DMS153 treated with DMSO at 0.1 percent for 48 hours (cell line): ENCODE data around the gene SNX3.

Experiments used
- DNase-seq: peaks from one replicate; lab custom pipeline; 2025; ENCODE audit not compliant: unreplicated experiment; lab: John Stamatoyannopoulos, UW

Gene SNX3

DNA sequence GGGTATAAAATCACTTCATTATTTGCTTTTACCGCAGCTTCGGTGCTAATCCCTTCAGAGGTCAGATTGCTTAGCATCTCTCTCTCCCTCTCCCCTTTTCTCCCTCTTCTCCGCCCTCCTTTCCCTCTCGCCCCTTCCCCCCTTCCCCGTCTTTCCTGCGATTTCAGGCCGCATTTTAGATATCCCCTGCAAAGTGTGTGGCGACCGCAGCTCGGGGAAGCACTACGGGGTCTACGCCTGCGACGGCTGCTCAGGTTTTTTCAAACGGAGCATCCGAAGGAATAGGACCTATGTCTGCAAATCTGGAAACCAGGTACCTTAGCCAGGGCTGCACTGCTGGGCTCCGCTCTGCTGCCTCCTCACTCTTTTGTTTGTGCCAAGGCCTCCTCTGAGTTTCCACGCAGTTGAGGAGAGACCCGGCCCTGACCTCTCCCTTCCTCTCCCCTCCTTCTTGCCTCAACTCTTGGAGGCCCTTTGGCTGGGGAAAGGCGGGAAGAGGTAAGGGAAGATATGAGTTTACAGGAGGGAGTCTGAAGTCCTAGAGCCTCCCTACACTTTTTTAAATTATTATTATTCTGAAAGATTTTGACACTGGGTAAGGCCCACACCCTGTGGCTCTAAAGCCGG, 89.4 kb downstream of the SNX3 start:
- no peak for DNase-seq

DNA sequence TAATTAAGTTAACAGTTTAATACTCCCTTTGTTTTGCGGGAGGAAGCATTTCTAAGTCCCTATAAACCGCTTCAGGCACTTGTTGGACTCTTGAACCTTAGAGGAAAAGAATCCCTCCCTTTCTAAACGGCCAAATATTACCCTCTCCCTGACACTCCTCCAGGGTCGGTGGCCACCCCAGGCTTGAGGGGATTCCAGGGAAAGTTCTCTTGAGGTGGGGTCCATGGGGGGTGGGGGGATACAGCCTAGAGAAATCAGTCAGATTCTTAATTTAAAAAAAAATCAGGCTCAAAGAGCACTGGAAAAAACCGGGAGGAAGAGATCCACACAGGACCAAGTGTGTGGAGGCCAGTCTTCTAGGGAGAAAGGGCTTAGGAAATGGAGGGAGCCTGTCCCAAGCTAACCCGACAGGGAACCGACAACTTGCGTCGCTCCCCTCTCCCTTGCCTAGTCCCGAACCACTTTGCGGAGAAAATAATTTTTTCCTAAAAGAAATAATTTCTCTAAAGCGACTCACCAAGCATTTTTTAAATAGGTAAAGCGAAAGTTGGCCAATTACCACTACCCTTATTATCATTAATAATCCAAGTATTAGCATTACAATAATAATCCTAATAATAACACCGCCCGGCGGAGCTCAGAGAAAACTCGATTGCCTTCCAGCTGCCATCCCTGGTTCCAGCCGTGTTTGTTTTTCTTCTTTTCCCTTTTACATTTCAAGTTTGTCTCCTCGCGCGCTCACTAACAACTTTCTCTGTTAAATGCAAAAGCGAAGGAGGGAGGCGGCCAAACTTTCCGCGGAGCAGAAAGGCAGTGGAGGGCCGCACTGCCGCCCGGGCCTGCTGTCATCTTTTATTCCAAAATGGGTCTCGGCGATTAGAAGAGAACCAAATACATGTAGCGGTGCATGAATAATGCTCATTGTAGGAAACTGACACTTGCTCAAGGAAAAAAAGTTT, 90.2 kb downstream of the SNX3 start:
- no peak for DNase-seq

DNA sequence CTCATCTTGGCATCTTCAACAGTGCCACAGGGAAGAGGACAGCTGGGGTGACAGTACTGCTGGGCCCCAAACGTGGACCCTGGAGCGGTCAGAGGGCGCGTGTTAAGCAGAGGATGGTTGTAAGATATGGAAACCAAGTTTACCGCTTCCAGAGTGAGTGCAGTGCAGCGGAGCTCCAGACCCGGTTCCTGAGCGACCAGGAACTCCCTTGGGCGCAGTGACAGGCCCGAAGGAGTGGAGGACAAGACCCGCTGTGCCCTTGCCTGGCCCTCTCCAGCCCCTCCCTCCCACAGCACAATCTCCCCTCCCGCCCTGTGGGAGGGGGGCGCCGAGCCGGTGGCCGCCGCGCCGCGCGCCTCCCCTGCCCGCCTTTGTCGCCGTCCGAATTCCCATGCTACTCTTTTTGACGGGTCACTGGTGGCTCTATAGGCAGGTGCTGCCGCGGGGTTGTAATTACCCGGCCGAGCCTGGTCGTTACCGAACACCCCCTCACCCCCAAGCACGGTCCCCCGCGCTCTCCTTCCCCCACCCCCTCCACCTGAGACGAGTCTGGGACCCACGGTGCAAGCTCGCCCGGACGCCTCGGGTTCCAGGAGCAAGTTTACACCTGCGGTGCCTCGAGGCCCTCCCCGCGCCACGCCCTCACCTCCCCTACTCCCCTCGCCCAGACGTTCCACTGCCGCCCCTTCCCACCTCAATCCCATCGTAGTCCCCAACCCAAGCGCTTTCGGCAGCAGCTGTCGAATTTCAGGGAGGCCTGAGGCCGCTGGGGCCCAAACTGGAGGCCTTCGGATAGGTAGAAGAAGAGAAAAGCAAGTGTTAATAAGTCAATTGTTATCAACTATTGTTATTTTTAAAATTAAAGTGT, 91.1 kb downstream of the SNX3 start:
- no peak for DNase-seq

DNA sequence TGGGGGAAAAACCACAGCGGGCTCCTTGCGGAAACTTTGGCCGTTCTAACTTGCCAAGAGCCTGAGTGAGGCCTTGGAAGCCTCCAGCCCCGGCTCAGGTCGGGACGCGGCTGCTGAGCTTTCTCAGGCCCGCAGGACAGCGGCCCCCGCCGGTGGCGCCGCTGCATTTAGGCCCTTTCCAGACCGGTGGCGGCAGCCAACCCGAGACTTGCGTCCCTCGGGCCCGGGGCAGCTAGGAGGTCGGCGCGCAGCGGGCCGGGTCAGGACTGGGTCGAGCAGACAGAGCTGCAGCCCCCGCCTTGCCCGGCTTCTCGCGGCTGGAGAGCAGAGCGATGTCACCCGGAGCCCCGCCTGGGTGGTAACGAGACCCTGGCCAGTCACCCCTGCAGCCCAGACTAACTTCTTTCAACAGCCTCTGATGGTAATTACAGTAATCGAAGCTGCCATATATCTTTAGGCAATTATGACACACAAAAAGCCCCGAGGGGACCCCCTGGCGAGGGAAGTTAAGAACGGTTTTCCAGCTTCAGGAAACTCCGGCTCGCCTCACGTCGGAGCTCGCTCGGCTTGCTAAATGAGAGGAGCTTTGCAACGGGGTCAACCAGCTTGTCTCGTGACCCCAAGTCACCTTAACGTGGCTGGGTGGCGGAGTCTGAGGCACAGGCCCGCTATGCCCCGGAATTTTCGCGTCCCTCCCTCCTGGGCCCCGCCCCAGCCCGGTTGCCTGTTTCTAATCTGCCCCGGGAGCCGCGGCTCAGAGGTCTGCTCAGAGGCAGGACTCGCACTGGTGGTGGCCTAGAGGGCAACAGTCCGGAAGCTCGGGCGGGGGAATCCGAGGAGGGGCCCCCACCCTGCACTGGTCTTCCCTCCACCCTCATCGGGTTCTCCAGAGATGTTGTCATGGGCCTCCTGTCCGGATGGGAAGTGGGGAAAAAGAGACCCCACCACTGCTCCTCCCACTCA, 92.1 kb downstream of the SNX3 start:
- no peak for DNase-seq

DNA sequence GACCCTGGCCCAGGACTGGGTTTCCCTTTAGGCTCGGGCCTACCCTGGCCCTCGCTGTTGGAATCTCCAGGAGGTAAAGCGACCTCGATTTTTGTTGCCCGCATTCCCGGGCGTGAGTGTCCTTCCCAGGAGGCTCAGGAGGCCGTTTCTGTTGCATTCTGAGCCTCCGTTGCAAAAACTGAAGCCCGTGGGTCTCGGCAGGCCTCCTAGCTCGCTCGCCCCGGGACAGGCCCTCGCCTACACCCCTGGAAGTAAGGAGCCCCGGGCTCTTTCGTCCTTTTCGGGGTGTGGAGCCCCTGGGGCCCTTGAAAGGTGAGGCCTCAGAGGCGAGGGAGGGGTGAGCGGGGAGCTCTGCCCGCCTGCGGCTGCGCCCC, 92.8 kb downstream of the SNX3 start:
- DNase-seq = no peak

DNA sequence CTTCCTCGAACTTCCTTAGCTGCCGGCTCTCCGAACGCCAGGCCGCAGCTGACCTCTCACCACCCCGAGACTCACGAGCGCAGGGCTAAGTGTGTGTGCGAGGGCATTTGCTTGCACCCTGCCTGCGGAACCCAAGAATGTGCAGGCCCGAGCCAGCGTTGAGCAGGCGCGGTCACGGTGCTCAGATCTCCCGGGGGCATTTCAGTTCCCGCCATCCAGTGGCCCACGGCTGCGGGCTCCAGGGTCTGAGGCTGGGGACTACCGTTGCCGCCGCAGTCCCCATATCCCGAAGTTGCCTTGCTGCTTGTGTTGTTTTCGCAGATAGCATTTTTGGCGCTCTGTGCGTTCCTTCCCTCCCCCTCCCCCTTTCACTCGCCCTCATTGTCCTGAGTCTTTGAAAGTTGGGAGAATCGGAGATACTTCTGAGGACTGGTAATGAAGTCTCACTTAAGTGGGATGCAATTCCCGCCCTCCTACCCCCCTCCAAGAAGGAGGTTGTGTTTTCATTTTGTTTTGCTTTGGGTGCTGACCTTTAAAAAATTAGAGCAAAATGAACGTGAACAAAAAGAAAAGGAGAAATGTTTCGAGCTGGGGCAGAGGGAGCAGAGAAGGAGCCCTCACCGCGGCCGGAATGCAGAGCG, 93.3 kb downstream of the SNX3 start:
- DNase-seq = no peak

DNA sequence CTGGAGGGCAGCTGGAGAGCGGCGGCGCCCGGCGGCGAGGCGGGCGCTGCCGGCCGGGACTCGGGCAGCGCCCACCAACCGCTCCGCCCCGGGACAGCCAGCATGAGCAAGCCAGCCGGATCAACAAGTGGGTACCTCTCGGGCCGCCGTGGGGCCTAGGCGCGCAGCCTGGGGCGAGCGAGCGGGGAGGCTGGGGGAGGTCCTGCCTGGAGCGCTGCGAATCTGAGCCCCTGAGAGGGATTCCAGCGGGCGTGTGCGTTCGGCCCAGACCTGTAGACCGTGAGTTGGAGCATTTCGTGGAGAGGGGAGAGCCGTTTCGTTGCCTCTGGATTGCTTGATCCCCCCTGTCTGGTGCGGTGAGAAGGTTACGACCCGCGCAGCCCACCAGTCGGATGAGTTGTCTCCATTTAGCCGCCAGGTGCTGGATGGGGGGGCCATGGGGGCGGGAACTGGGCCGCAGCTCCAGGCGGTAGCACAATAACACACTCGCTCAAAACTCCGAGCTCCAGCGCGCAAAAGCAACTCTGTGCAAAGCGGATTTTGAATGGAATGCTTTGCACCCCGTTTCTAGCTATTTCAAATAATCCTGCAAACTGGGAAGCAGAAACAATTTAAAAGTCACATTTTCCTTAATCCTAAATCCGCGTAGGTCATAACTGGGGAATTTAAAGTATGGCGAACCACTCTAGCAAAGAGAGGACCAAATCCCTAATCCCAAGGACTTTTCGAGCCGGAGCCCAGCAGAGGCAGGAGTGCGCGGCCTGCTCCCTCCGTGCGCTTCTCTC, 94.0 kb downstream of the SNX3 start:
- no peak for DNase-seq

DNA sequence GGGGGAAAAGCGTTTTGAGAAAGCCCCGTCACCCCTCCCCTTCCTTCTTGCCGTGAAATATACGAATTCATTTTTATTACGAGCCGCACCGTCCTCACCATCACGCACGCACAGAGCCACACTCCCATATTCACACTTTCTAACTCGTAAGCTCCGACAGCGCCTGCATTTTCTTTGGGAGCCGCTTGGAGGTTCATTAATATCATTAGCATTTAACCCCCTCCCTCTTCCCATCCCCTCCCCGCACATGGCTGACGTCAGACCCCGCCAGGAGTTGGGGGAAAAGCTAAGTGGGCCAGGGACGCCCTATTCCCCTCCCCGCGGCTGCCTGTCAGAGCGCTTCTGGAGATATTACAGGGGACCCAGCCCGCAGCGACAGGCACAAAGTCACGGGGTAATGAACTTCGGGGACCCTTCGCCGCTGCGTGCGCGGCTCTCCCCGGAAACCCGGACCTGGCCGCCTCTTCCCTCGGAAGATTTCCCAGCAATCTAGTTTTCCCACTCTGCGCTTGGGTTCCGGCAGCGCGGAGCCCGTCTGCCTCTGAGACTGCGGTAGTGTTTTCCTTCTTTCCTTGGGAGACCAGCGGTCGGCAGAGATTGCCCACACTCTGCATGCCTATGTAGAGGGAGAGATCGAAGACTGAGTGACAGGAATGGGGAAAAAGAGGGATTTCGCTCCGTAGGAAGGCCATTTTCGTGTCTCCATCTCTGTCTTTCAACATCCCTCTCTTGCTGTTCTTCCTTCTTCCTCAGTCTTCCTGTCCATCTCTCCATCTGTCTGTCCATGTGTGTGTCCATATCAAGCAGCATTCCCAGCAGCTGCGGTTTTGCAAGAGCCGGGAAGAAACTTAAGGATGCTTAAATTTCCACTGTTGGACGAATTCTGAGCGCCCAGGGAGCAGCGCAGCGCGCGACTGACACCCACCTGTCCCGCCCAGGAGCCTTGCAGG, 94.9 kb downstream of the SNX3 start, which contains the start of gene NR2E1:
NR2E1 (plus strand) TSS at position 309 of the 950 bp plus-strand sequence. CDS start 744 bp downstream, outside the sequence.
- no peak for DNase-seq

DNA sequence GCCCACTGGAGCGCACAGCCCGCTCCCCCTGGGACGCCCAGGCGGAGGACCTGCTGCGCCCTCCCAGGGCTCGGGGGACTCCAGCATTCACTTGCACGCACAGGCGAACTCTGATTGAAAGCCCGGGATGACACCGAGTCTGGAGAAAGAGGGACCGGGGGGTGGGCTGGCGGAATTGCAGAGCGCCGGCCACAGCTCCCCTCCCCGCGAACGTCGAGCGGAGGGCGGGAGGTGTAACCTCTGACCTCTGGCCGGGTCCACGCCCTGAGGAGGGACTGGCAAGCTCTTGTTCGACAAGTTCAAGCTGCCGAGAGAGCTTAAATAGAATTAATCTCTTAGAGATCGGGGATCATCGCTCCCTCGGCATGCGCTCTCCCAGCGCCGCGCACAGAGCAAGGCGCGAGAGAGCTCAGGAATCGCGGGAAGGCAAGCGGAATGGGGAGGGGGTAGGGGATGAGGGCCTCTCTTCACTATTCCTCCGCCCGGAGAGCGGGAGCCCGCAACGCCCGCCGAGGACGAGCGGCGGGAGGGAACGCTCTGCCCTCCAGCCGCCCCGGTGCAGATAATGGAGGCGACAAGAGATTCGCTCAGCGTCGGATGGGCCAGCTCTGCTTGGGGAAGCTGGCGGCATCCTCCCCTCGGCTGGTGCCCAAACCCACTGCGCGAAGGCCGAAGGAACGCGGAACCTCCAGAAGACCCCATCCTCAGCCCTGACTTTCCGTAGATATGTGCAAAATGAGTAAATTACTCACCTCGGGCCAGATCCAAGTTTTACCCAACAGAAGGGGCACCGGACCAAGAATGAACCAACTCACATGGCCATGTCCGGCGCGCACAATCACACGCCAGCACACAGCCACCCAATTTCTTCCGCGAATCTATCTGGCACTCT, 95.8 kb downstream of the SNX3 start:
- no peak for DNase-seq

DNA sequence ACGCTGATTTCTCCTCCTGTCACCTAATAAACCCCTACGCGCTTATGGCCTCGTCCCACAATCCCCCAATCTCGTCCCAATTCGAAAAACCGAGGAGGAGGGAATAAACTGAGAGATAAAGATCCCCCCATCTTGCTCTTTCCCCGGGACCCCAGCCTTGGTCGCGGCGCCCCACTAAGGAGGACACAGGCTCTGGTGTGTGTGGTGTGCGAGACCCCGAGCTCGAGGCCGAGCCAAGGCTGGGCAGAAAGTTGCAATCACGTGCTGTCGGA, 96.4 kb downstream of the SNX3 start:
- no peak for DNase-seq

DNA sequence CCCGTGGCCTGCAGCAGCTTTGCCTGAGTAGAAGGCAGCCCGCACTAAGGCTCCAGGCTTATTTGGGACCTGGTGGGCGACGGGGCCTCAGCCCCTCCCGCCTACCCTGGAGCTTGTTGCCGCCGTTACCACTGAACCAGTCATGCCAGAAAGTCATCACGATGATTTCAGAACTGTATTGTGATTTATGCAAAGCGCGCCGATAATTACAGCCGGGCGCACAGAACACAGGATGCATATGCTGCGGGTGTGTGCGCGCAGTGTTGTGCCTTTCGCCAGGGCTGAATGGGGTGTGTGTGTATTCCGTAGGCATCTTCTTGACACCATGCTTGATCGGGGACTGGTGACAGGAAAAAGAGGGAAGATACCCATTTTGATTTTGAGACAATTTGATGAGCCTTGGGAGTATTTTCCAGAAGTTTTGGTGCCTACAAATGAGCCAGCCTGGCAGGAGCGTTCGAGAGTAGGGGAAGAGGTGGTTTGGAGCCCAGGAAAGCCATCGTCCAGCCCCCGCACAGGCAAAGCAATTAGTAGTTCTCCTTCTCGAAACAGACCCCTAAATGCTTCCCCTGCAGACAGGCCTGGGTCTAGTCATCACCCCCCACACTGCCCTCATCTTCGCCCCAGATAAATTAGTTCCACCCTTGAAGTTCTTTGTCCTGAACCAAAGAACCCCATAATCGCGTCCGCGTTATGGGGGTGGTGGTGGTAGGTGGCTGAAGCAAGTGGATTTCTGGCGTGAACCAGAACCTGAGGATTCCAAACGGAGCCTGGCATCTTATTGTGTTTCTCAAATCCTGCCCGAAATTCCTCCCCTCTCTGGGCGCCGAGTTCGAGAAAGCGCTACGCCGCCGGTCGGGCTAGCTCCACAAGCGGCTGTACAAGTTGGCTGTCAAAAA, 96.9 kb downstream of the SNX3 start:
- no peak for DNase-seq

DNA sequence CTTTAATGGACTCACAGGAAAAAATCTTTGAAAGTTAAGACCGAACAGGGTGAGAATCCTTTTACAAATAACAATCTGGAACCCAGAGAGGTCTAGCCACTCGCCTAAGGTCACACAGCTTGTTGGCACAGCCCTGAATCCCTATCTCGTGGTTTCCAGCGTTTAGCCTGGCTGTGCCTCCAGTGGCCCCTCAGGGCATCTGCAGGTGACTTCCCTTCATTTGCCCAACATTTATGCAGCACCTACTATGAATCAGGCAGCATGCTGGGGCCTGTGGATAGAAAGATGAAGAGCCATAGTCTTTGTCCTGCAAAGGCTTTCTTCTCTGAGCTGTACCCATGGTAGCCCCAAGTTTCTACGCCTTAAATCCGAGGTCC, 97.6 kb downstream of the SNX3 start:
- DNase-seq = no peak

DNA sequence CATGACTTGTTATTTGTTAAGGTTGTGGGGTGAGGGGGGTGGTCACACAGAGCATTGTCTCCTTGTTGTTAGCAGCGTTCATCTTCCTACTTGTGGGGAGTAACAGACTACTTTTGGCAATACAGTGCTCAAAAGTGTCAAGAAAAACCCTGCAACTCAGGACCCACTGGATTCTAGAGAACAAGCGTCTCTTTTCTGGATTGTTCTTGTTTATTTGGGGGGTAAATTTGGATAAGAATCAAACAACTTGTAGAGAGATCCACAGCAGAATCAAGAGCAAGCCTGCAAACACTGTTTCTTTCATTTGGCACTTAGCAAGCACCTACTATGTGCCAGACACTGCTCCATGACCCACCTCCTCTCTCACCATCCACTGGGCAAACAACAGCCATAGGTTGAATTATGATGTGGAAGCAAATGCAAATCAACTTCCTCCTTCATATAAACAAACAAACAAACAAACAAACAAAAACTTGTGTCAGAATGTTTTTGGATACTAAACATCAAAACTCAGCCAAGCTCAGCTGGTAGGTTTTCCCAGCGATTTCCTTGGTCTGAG, 99.0 kb downstream of the SNX3 start:
- DNase-seq = no peak
